ENCODE data around the gene OSGIN1.
"Not testable (repeated sequence)": the region's sequence is repeated elsewhere in the genome, so short reads cannot be mapped to it uniquely, and the experiment has no call there.

The OSGIN1 gene

GRCh38 chr16:83926726-83927397 is 26.2 kb upstream of the OSGIN1 start:
- DNase-seq, result peak; percentile 97

DNA sequence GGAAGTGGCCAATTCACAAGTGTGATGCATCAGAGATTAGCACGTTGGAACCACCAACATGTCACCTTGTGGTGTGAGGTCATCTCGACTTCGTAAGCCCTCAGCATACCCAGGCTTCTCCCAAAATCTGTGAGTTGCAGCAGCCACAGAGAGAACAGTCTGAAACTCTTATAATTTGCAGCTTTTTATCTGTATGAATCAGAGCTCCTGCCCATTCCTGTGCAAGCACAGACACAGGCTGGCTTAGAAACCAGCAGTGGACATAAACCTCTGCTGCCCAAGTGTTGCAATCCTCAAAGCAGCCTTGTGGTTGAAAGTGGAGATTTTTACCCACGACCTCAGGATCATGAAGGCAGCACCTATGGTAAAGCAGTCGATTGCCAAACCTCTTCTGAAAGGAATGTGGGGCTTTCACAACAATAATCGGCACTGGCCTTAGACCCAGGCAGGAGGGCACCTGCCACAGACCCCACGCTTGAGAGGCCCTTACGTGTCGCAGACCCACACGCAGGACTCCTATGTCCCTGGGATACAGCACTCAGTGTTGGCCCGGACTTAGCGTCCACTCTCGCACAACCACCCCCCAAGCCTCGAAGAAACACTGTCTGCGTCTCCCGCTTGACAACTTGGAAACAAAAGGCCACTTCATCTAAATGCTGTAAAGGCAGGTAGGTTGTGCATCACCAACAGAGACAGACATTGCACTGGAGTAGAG is 24.5 kb upstream of the OSGIN1 start:
- no peak for DNase-seq

DNA sequence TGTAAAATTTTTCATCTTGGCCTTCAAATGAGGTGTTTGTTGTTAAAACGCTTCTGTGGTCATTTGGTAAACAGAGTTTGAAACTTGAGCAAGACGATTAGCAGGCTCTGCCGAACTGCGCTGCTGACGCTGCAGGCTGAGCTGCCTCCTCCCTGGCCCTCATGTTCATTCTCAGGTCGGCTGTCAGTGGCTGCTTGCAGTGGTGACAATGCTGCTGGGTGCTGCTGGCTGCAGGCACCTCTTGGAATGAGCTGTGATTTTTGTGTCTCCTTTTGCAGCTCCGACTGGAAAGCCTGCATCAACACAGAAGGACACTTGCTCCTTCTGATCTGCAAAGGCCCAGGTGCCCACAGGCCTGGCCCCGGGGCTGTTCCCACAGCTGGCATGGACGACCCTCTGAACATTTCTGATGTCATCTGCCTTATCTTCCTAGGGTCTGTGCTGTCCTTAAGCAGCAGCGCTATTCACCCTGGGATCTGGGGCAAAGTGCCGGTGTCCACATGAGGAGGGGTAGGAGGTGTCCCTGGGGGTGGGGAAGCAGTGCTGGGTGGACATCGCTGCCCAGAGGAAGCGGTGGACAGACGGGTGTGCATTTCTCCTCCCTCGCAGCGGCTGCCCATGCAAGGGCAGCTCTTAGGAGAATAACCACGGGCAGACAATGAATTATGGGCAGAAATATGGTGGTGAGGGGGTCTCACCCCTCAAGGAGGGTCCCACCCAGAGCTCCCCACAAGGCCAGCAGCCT is 23.1 kb upstream of the OSGIN1 start:
- no peak for DNase-seq

DNA sequence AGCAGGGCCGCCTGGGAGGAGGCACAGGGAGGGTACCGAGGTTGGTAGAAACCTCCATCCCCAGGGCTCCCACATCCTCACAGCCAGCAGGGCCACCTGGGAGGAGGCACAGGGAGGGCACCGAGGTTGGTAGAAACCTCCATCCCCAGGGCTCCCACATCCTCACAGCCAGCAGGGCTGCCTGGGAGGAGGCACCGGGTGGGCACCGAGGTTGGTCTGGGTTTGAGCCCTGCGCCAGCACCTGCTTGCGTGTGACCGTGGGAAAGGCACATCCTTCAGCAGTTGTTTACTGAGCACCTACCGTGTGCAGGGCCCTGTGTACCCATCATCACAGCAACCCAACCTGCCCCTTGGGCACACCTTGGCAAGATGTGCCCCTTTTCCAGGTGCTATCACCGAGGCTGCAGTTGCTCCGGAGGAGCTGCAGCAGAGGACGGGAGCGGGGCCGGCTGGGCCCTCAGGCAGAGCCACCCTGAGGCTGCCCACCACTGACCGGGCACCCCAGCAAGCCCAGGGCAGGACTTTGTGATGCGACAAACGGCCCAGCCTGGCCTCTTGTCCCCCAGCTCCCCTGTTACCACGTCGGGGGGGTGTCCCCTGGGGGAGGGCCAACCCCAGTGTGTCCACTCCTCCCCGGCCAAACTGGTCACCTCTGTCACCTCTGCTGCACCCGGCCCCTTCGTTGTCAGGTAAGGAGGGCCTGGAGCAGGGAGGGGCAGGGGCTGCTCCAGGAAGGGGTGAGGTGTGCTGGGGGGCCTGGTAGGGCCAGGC is 22.1 kb upstream of the OSGIN1 start:
- DNase-seq, result no peak

GRCh38 chr16:83931556-83931955 is 21.5 kb upstream of the OSGIN1 start:
- no peak for DNase-seq

- DNase-seq, result no peak
Observed at GRCh38 chr16:83932304-83932703, 20.7 kb upstream of the OSGIN1 start.

DNA sequence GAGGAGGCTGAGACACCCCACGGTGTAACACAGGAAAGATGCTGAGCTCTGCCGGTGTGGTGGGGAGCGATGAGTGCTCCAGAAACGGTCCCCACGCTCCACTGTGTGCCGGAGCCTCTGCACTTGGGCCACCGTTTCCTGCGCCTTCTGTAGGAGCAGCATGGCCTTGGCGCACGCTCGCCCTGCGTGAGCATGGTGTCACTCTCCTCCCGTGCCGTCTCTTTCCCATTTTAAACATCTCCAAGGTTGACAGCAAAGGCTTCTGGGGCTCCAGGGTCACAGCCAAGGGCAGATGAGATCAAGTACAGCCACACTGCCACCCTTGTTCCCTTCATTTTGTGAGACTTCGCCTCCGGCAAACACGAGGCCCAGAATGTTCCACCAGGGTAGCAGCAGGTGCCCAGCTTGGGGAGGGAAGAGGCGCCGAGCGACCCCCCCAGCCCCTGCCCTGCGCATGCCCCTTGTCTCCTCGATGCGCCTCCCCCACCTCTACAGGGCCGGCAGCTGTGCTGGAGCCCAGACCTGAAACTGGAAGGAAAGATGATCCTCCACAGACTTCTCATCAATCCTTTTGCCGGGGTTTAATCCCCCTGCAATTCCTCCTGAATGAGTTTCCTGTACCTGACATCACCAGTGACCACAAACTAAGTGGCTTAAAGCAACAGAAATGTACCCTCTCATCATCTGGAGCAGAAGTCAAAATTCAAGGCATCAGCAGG is 19.9 kb upstream of the OSGIN1 start:
- no peak for DNase-seq

DNA sequence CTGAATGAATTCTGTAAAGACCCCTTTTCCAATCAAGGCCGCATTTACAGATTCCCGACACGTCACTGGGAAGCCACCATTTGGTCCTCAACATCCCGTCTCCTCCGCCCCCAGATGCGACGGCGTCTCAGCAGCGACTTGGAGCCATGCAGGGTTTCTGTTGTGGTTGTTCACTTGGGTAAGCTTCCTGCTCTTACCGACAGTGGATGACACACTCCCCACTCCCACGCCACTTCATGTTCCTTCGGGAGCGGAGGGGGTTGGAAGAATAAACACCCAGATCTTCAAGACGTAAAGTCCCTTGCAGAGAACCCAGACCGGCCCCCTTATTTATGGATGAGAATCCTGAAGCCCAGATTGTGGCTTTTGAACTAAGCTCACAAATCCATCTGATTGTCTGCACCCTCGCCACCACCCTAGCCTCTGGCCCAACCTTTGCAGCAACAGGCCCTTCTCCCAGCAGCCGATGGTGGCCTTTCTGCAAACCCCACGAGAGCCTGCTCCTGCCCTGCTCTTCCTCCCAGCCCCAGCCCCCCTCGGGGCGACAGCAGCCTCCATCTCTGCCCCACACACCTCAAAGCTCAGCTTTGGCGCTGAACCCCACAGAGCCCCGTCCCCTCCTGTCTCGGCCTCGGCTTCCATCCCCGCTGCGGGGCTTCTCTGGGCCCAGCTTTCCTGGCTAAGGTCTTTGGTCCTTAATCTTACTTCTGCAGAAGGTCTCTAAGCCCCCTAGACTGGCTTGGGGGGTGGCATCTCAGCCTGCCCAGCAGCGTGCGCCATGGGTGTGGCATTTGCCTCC is 19.0 kb upstream of the OSGIN1 start:
- no peak for DNase-seq

GRCh38 chr16:83934684-83934977 is 18.4 kb upstream of the OSGIN1 start:
- no peak for DNase-seq

DNA sequence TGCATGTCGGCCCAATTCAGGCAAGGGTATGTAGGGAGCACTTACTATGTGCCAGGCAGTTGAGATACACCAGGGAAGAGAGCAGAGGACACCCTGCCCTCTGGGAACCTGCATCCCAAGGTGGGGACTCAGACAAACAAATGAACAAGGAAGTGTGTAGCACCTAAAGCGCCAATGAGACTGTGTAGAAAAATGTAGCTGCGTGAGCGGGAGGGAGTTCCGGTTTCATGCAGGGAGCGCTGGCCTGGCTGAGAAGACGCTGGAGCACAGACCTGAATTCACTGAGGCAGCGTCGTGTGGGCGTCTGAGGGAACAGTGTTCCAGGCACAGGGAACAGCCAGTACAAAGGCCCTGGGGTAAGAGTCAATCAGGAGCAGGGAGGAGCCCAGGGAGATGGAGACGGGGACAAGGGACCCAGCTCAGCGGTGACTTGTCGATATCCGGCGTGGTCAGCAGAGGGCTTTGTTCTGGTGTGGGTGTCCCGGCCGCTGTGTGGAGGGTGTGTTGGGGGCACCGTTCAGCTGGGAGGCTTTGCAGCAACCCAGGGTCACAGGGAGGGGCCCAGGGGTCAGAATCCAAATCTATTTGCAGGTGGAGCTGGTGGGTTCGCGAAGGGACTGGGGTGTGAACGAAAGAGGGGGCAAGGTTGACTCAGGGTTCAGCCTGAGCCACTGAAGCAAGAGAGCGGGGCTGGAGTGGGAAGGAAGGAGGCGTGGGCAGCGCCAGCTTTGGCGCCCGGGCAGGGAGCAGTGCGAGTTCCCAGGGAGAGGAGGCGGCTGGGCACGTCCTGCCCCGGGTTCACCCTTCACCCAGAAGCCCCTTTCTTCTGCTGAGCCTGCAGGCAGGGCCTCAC is 17.8 kb upstream of the OSGIN1 start:
- no peak for DNase-seq

GRCh38 chr16:83935858-83936255 is 17.2 kb upstream of the OSGIN1 start:
- no peak for DNase-seq

DNA sequence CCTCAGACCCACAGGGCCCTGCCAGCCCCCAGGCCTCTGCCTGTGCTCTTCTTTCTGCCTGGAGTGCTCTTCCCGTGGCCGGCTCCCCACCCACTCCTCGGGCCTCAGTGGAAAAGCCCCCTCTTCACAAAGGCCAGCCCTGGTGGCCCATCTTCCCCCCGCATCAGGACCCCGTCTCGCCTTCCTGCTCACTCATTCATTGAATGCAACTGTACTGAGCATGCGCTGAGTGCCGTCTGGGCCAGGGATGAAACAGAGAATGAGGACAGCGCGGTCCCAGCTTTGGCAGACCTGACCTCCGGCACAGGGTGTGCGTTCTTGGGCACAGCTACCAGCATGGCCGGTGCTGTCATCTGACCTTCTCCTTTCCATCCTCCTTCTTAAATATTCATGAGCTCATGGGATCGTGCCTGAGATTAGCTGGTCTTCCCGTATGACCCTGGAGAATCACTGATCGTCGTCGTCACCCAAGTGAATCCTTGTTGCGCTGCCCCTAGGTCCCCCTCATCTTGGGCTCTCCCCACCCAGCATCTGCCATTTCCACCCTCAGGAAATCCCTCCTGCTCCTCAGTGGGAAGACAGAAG is 16.4 kb upstream of the OSGIN1 start:
- no peak for DNase-seq

- DNase-seq, result no peak
Observed at GRCh38 chr16:83937267-83937666, 15.8 kb upstream of the OSGIN1 start.

DNA sequence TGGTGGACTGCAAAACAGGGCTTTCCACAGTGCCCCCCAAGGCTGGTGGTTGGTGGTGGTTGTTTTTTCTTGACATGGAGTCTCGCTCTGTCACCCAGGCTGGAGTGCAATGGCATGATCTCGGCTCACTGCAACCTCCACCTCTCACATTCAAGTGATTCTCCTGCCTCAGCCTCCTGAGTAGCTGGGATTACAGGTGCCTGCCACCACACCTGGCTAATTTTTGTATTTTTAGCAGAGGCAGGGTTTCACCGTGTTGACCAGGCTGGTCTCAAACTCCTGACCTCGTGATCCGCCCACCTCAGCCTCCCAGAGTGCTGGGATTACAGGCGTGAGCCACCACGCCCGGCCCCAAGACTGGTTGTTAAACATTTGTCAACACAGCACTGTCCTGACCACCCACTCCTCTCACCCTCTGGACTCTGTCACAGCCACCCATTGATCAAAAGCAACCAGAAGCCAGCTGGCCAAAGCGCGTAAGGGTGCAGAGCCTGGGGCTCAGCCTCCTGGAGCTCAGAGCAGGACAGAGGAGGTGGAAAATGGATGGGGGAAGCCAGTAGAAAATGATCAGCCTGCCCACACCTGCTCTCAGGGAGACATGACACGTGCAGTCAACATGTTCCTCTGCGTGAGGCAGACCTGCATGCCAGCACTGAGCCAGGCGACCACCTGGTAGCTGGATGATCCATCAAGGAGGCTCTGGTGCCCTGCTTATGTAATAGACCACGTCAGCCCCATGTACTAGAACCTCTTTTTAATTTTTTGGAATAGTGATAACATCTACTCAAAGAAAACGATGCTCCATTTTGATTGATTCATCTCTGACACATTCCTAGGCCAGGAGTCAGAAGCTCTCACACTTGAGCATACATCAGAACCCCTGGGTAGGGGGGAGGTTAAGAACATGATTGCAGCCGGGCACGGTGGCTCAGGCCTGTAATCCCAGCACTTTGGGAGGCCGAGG is 14.8 kb upstream of the OSGIN1 start:
- no peak for DNase-seq

GRCh38 chr16:83939266-83939855 is 13.7 kb upstream of the OSGIN1 start:
- no peak for DNase-seq

DNA sequence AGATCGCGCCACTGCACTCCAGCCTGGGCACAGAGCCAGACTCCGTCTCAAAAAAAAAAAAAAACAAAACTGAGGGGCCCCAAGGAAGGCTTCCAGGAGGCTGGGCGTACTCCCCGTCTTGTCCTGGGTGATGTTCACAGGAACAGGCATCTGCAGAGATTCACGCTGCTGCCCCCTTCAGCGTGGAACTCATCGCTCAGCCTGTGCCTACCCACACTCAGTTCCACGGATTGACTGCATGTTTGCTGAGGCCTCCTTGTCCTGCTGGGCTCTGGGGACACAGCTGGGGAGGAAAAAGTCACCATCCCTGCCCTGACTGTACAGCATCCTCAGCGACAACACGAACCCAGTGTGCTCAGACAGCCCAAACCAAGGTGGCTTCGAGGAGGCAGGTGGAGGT is 12.9 kb upstream of the OSGIN1 start:
- DNase-seq, result no peak

DNA sequence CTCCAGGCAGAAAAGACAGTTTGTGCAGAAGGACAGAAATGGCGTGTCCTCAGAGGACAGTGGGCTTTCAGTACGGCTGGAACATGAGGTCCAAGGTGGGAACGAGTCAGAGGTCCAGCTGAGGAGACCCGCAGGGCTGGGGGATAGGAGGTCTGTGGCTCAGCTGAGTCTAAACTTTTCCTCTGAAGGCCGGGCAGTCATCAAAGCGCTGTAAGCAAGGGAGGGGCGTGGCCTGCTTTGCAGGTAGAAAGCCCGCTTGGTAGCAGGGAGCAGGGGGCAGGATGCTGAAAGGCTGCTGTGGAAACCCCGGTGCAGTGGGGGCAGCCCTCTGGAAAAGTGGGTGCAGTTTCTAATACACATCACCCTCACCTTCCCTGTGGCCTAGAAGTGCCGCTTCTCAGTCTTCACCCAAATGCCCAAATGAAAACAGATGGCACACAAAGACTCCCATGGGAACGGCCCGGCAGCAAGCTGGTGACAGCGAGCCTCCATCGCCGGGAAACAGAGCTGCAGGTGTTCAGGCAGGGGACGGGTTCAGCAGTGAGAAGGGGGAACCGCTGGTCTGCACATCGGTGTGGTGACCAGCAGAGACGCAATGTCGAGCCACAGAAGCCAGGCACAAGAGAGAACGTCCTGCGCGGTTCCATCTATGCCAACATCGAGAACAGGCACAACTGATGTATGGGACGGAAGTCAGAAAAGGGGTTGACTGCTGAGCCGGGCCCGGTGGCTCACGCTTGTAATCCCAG is 12.2 kb upstream of the OSGIN1 start:
- DNase-seq, result no peak

DNA sequence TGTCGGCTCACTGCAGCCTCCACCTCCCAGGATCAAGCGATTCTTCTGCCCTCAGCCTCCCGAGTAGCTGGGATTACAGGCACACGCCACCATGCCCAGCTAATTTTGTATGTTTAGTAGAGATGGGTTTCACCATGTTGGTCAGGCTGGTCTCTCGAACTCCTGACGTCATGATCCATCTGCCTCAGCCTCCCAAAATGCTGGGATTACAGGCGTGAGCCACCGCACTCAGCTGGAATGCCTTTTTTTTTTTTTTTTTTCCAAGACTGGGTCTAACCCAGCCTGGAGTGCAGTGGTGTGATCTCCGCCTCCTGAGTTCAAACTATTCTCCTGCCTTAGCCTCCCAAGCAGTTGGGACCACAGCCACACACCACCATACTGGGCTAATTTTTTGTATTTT is 11.5 kb upstream of the OSGIN1 start:
- DNase-seq, result not testable (repeated sequence)
